Caki2 (cell line): ENCODE data around the gene ZBTB16. TPM values are rescaled to one million over a fixed set of nuclear protein-coding genes. Genes with fewer than 3 reads are reported as not detected.

Experiments
- DNase-seq: peaks from one replicate; pipeline ENCODE4 v3.0.0-alpha.2; 2015; ENCODE audit warnings: low read depth
- in situ Hi-C: cut with HindIII; loops from 2 replicates; pipeline ENCODE4 v1.10.0; 2016; ENCODE audit warnings: low sequenced_read_pairs, low pct_unique_long_range_greater_than_20kb, mixed read lengths
- total RNA-seq: library from RNA; depleted of rRNA; stranded (reverse); fragments of >200 nt; shearing (Covaris generic); gene quantifications from 2 replicates; pipeline ENCODE4 v1.2.3, GENCODE V29; 2014; ENCODE audit warnings: low replicate concordance

ZBTB16 gene
- total RNA-seq, 1 experiment from 2014 or later = not detected

- in situ Hi-C loops = no loop called here
- no peak for DNase-seq
Measured at GRCh38 chr11:114115451-114115928, 56.0 kb downstream of the ZBTB16 start.

GRCh38 chr11:114116357-114116756 is 56.8 kb downstream of the ZBTB16 start:
- in situ Hi-C loops = no loop called here
- no peak for DNase-seq

GRCh38 chr11:114116800-114117199 is 57.3 kb downstream of the ZBTB16 start:
- DNase-seq = no peak
- in situ Hi-C loops = no loop called here

GRCh38 chr11:114120606-114121005 is 61.1 kb downstream of the ZBTB16 start:
- DNase-seq = no peak
- in situ Hi-C loops = no loop called here

- in situ Hi-C loops = no loop called here
Measured at GRCh38 chr11:114121138-114121537, 61.6 kb downstream of the ZBTB16 start.

GRCh38 chr11:114121804-114122504 is 62.4 kb downstream of the ZBTB16 start:
- no peak for DNase-seq
- in situ Hi-C loops = no loop called here

More at GRCh38 chr11:114121138-114121537, 61.6 kb downstream of the ZBTB16 start:
- DNase-seq = no peak

- in situ Hi-C loops = no loop called here
- no peak for DNase-seq
Measured at GRCh38 chr11:114122686-114123085, 63.2 kb downstream of the ZBTB16 start.

GRCh38 chr11:114123692-114124330 is 64.3 kb downstream of the ZBTB16 start:
- no peak for DNase-seq
- in situ Hi-C loops = no loop called here

GRCh38 chr11:114124601-114125144 is 65.2 kb downstream of the ZBTB16 start:
- in situ Hi-C loops = no loop called here
- DNase-seq = no peak

- in situ Hi-C loops = no loop called here
- no peak for DNase-seq
Measured at GRCh38 chr11:114125531-114125930, 66.0 kb downstream of the ZBTB16 start.

- DNase-seq = no peak
- in situ Hi-C loops = no loop called here
Measured at GRCh38 chr11:114125959-114126358, 66.4 kb downstream of the ZBTB16 start.

- no peak for DNase-seq
- in situ Hi-C loops = no loop called here
Measured at GRCh38 chr11:114128399-114128798, 68.9 kb downstream of the ZBTB16 start.

- in situ Hi-C loops = no loop called here
- no peak for DNase-seq
Measured at GRCh38 chr11:114129142-114129541, 69.6 kb downstream of the ZBTB16 start.

- DNase-seq = no peak
- in situ Hi-C loops = no loop called here
Measured at GRCh38 chr11:114129699-114130098, 70.2 kb downstream of the ZBTB16 start.

- in situ Hi-C loops = no loop called here
- no peak for DNase-seq
Measured at GRCh38 chr11:114130115-114130576, 70.6 kb downstream of the ZBTB16 start.

GRCh38 chr11:114130629-114131277 is 71.2 kb downstream of the ZBTB16 start:
- in situ Hi-C loops = no loop called here
- no peak for DNase-seq

GRCh38 chr11:114131461-114131864 is 72.0 kb downstream of the ZBTB16 start:
- in situ Hi-C loops = no loop called here
- no peak for DNase-seq

- in situ Hi-C loops = no loop called here
- no peak for DNase-seq
Measured at GRCh38 chr11:114132417-114132816, 72.9 kb downstream of the ZBTB16 start.

- in situ Hi-C loops = no loop called here
- DNase-seq = no peak
Measured at GRCh38 chr11:114132944-114133394, 73.5 kb downstream of the ZBTB16 start.
